HG02678 (cell line): ENCODE measurements around the gene ARHGAP42.

ENCODE experiments used
- ATAC-seq: cut with Tn5 transposase; IDR thresholded peaks from one replicate; pipeline ENCODE4 v1.9.1; 2021; ENCODE audit warnings: mild to moderate bottlenecking, moderate library complexity; ENCODE audit not compliant: unreplicated experiment

ARHGAP42 gene

GRCh38 chr11:100753571-100753970 lies 66.5 kb downstream of the ARHGAP42 start:
- no peak for ATAC-seq

GRCh38 chr11:100756559-100756958 lies 69.5 kb downstream of the ARHGAP42 start:
- ATAC-seq: no peak

GRCh38 chr11:100757646-100758045 lies 70.6 kb downstream of the ARHGAP42 start:
- ATAC-seq: no peak

- ATAC-seq: no peak
Observed at GRCh38 chr11:100759106-100759505, 72.0 kb downstream of the ARHGAP42 start.

GRCh38 chr11:100759856-100760255 lies 72.8 kb downstream of the ARHGAP42 start:
- no peak for ATAC-seq

GRCh38 chr11:100760744-100761143 lies 73.7 kb downstream of the ARHGAP42 start:
- ATAC-seq: no peak

GRCh38 chr11:100761841-100762240 lies 74.8 kb downstream of the ARHGAP42 start:
- no peak for ATAC-seq

- ATAC-seq: no peak
Observed at GRCh38 chr11:100766764-100767163, 79.7 kb downstream of the ARHGAP42 start.

- no peak for ATAC-seq
Observed at GRCh38 chr11:100769165-100769564, 82.1 kb downstream of the ARHGAP42 start.

- ATAC-seq: no peak
Observed at GRCh38 chr11:100769617-100770016, 82.5 kb downstream of the ARHGAP42 start.

- ATAC-seq: no peak
Observed at GRCh38 chr11:100774132-100774531, 87.0 kb downstream of the ARHGAP42 start.

GRCh38 chr11:100774859-100775258 lies 87.8 kb downstream of the ARHGAP42 start:
- ATAC-seq: no peak

GRCh38 chr11:100776212-100776896 lies 89.3 kb downstream of the ARHGAP42 start:
- no peak for ATAC-seq

GRCh38 chr11:100777103-100777502 lies 90.0 kb downstream of the ARHGAP42 start:
- no peak for ATAC-seq

GRCh38 chr11:100777736-100778135 lies 90.6 kb downstream of the ARHGAP42 start:
- no peak for ATAC-seq

- ATAC-seq: no peak
Observed at GRCh38 chr11:100778166-100778785, 91.2 kb downstream of the ARHGAP42 start.

GRCh38 chr11:100780470-100780869 lies 93.4 kb downstream of the ARHGAP42 start:
- ATAC-seq: no peak

- ATAC-seq: no peak
Observed at GRCh38 chr11:100785148-100785983, 98.3 kb downstream of the ARHGAP42 start.

GRCh38 chr11:100788561-100789295 lies 101.6 kb downstream of the ARHGAP42 start:
- ATAC-seq: no peak

- no peak for ATAC-seq
Observed at GRCh38 chr11:100789500-100789899, 102.4 kb downstream of the ARHGAP42 start.

- ATAC-seq: no peak
Observed at GRCh38 chr11:100790073-100790472, 103.0 kb downstream of the ARHGAP42 start.
